Keratinocyte (primary cell): ENCODE measurements around the gene QSOX2. TPM values are rescaled to one million over a fixed set of nuclear protein-coding genes. Genes with fewer than 3 reads are reported as not detected.

Experiments
- DNase-seq: peaks from one replicate; pipeline ENCODE4 v3.0.0-alpha.2; 2011; ENCODE audit warnings: low read depth, missing footprints, low spot score
- FAIRE-seq: peaks from 2 replicates; lab custom pipeline; 2011; peaks lifted over from hg19 to GRCh38; lab: Jason Lieb, UNC
- H2AFZ ChIP-seq: 2 replicates; pipeline ENCODE4 v1.6.0; 2012; ENCODE audit warnings: low read length, control low read depth, inconsistent platforms; ENCODE audit not compliant: control insufficient read depth
- H3K27ac ChIP-seq: 2 replicates; pipeline ENCODE4 v1.5.1; 2011; ENCODE audit warnings: low read length; ENCODE audit not compliant: control insufficient read depth, insufficient read depth
- H3K27me3 ChIP-seq: 3 replicates; pipeline ENCODE4 v1.6.0; 2011; ENCODE audit warnings: low read length; ENCODE audit not compliant: control insufficient read depth, insufficient read depth; ENCODE audit errors: extremely low read depth
- H3K36me3 ChIP-seq, 2 experiments: 2 replicates in 1 of 2; 3 replicates in 1 of 2; pipeline ENCODE4 v1.5.1; 2011; ENCODE audit warnings: low read length in 2 of 2, mild to moderate bottlenecking in 1 of 2; ENCODE audit not compliant: control insufficient read depth in 2 of 2, insufficient read depth in 2 of 2; ENCODE audit errors: extremely low read depth in 1 of 2
- H3K4me1 ChIP-seq: 3 replicates; pipeline ENCODE4 v1.5.1; 2011; ENCODE audit warnings: low read length; ENCODE audit not compliant: control insufficient read depth, insufficient read depth; ENCODE audit errors: extremely low read depth
- H3K4me2 ChIP-seq: 3 replicates; pipeline ENCODE4 v1.6.0; 2011; ENCODE audit warnings: low read depth, low read length; ENCODE audit not compliant: control insufficient read depth, insufficient read depth; ENCODE audit errors: extremely low read depth
- H3K4me3 ChIP-seq, 3 experiments: fragments of 200-600 bp in 1 of 3; sonication (generic) in 1 of 3; 2 replicates in 2 of 3; 3 replicates in 1 of 3; pipeline ENCODE4 v1.5.1; 2011 to 2016; ENCODE audit warnings: low read length in 3 of 3, mild to moderate bottlenecking in 3 of 3, control low read depth in 2 of 3, inconsistent platforms in 1 of 3, low read depth in 1 of 3, mixed read lengths in 1 of 3, mixed run types in 1 of 3, moderate library complexity in 1 of 3; ENCODE audit not compliant: control insufficient read depth in 2 of 3, insufficient read depth in 2 of 3; ENCODE audit errors: extremely low read depth in 1 of 3
- H3K79me2 ChIP-seq: 2 replicates; pipeline ENCODE4 v1.6.0; 2012; ENCODE audit warnings: low read length; ENCODE audit not compliant: control insufficient read depth, insufficient read depth
- H3K9ac ChIP-seq: 3 replicates; pipeline ENCODE4 v1.6.0; 2011; ENCODE audit warnings: low read length; ENCODE audit not compliant: control insufficient read depth, insufficient read depth; ENCODE audit errors: extremely low read depth
- H3K9me1 ChIP-seq: 3 replicates; pipeline ENCODE4 v1.6.0; 2011; ENCODE audit warnings: low read length; ENCODE audit not compliant: control insufficient read depth, insufficient read depth; ENCODE audit errors: extremely low read depth
- H3K9me3 ChIP-seq: 2 replicates; pipeline ENCODE4 v1.5.1; 2012; ENCODE audit warnings: low read depth, low read length; ENCODE audit not compliant: control insufficient read depth
- H4K20me1 ChIP-seq: 3 replicates; pipeline ENCODE4 v1.6.0; 2011; ENCODE audit warnings: low read length; ENCODE audit not compliant: control insufficient read depth, insufficient read depth; ENCODE audit errors: extremely low read depth
- EZH2 ChIP-seq: IDR thresholded peaks from one replicate; pipeline ENCODE4 v1.6.1; 2012; ENCODE audit warnings: inconsistent platforms, mild to moderate bottlenecking, low read length, moderate library complexity
- dilution Hi-C: fragments of 300-500 bp; cut with MboI; formaldehyde crosslinking; loops from one replicate; pipeline ENCODE4 v1.7.0; 2020; ENCODE audit warnings: low sequenced_read_pairs; ENCODE audit not compliant: extremely low pct_ligation_motif_present
- polyA plus RNA-seq, 5 experiments: library from polyadenylated mRNA; depleted of rRNA in 3 of 5; stranded (reverse) in 3 of 5; stranded (forward) in 1 of 5; unstranded in 1 of 5; fragments of >200 nt; gene quantifications; 1 replicate in 1 of 5; 2 replicates in 3 of 5; 3 replicates in 1 of 5; pipeline versions ENCODE4 v1.2.1 to v1.2.3, GENCODE V29; 2011 to 2012; ENCODE audit warnings: missing spikeins in 2 of 5, low read depth in 1 of 5, low replicate concordance in 1 of 5
- TF ChIP-seq, protein P1 (sequence below), 3 experiments: IDR thresholded peaks in 1 of 3; conservative IDR thresholded peaks in 1 of 3; optimal IDR thresholded peaks in 1 of 3; 2 replicates in 2 of 3; 3 replicates in 1 of 3; pipeline versions ENCODE3 to v1.5.1; 2011; ENCODE audit warnings: low read length in 3 of 3, mild to moderate bottlenecking in 3 of 3, moderate library complexity in 2 of 3, control low read depth in 1 of 3, inconsistent platforms in 1 of 3; ENCODE audit not compliant: insufficient read depth in 2 of 3; ENCODE audit errors: extremely low read depth in 1 of 3

Gene QSOX2
- polyA plus RNA-seq, 1 donor (not counting 4 experiments of a cell fraction or from before 2014, with no cell fraction given): 11.9 TPM

DNA sequence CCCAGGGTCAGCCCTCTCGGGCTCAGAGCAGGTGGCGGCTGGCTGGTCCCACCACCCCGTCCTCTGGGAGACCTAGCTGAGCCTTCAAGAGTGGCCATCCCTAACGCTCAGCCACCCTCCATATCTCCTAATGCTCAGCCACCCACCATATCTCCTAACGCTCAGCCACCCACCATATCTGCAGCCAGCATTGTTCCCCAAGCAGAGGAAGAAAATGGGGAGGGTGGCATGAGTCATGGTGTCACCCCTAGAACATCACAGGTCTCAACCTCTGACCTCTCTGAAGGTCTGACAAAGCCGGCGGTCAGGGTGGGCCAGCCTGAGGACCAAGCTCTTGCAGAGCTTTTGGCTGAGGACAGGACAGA is 55.4 kb downstream of the QSOX2 start:
- Histone ChIP-seq H3K9me1 (no peaks in the 10 kb centered on the region), H3K4me2 (no peak overlapping the region), H3K9ac (no peak overlapping the region), H3K79me2 (no peaks in the 10 kb centered on the region), H2AFZ (no peak overlapping the region), H3K4me3 (no peak overlapping the region), H4K20me1 (no peaks in the 10 kb centered on the region), H3K36me3 (no peaks in the 10 kb centered on the region), H3K9me3 (no peaks in the 10 kb centered on the region), H3K27me3 (peaks cover 84% of the 10 kb centered on the region), H3K4me1 (no peaks in the 10 kb centered on the region), H3K27ac (no peak overlapping the region)
- dilution Hi-C loops: no loop called here
- DNase-seq (no peak), FAIRE-seq (no peak)
- no peak for TF ChIP-seq EZH2
- TF ChIP-seq, protein P1, sequence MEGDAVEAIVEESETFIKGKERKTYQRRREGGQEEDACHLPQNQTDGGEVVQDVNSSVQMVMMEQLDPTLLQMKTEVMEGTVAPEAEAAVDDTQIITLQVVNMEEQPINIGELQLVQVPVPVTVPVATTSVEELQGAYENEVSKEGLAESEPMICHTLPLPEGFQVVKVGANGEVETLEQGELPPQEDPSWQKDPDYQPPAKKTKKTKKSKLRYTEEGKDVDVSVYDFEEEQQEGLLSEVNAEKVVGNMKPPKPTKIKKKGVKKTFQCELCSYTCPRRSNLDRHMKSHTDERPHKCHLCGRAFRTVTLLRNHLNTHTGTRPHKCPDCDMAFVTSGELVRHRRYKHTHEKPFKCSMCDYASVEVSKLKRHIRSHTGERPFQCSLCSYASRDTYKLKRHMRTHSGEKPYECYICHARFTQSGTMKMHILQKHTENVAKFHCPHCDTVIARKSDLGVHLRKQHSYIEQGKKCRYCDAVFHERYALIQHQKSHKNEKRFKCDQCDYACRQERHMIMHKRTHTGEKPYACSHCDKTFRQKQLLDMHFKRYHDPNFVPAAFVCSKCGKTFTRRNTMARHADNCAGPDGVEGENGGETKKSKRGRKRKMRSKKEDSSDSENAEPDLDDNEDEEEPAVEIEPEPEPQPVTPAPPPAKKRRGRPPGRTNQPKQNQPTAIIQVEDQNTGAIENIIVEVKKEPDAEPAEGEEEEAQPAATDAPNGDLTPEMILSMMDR (optimal IDR thresholded peaks at IDR 0.05 in 1 of 3, IDR thresholded peaks at IDR 0.05 in 1 of 3, conservative IDR thresholded peaks at IDR 0.05 in 1 of 3; ENCODE audit: extremely low read depth in 1 of 3, insufficient read depth in 2 of 3, low read length in 3 of 3): no peak

DNA sequence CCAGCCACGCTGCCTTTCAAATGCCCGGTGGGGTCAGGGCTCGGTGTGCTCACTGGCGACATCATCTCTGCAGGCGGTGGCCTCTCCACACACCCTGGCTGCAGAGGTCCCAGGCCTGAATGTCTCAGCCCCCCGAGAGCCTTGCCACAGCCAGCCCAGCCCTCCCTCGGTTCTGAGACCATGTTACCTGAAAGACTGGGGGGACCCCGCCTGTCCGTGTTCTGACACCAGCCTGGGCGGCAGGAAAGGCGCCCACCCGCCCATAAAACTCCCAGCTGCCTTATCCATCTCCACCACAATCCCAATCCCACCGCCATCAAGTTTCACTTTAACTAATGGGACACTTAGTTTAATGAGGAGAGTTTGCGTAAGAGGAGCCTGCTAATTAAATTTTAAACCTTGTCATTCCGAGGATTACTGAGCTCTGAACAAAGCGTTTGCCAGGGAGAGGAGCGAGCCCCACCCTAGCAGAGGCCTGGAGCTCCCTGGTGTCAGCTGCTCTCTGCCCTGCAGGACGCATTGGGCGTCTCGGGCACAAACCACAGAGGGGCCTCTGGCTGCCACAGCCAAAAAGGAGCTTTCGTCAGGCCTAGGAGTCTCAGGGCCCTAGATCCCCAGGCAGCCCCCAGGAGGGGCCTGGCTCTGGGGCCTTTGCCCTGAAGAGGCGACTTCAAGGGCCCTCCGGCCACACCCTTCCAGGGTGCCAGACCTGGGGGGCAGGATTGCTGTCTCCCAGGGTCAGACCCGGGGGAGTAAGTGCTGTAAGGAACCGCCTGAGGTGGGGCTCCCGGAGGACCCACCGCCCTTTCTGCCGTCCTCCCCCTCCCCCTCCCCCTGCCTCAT is 56.0 kb downstream of the QSOX2 start:
- dilution Hi-C loops: no loop called here
- Histone ChIP-seq H3K27me3 (peaks cover 78% of the 10 kb centered on the region), H3K9me3 (no peaks in the 10 kb centered on the region), H3K4me2 (no peak overlapping the region), H3K36me3 (no peaks in the 10 kb centered on the region), H3K4me1 (no peaks in the 10 kb centered on the region), H3K79me2 (no peaks in the 10 kb centered on the region), H3K27ac (no peak overlapping the region), H3K9ac (no peak overlapping the region), H3K9me1 (no peaks in the 10 kb centered on the region), H2AFZ (no peak overlapping the region), H4K20me1 (no peaks in the 10 kb centered on the region), H3K4me3 (no peak overlapping the region)
- FAIRE-seq (no peak), DNase-seq (no peak)
- no peak for TF ChIP-seq EZH2
- TF ChIP-seq, protein P1 (optimal IDR thresholded peaks at IDR 0.05 in 1 of 3, IDR thresholded peaks at IDR 0.05 in 1 of 3, conservative IDR thresholded peaks at IDR 0.05 in 1 of 3; ENCODE audit: extremely low read depth in 1 of 3, insufficient read depth in 2 of 3, low read length in 3 of 3): no peak
